22Rv1 (cell line): ENCODE results near the gene GALR1.

Experiments
- CTCF ChIP-seq: fragments of 450-650 bp; IDR thresholded peaks from 2 replicates; pipeline ENCODE4 v1.5.1; 2017; ENCODE audit warnings: mild to moderate bottlenecking
- ZFX ChIP-seq: fragments of 450-650 bp; IDR thresholded peaks from 2 replicates; pipeline ENCODE4 v1.6.1; 2017; ENCODE audit warnings: antibody characterized with exemption, borderline replicate concordance

- no peak for TF ChIP-seq CTCF
- TF ChIP-seq ZFX = no peak
Measured at GRCh38 chr18:77304268-77304667, 54.6 kb downstream of the GALR1 start.
